Right lobe of liver (tissue), 6 donors: ENCODE data around the gene COL16A1. TPM values are rescaled to one million over a fixed set of nuclear protein-coding genes. Genes with fewer than 3 reads are reported as not detected.

Experiments used
- ATAC-seq, 4 donors: fragments of 200-7000 bp; cut with Tn5 transposase; one replicate each; pipeline ENCODE4 v1.9.1; 2020; ENCODE audit warnings: mild to moderate bottlenecking in 4 of 4, moderate library complexity in 4 of 4
- DNase-seq, 3 donors: peaks; one replicate each; pipeline ENCODE4 v3.0.0-alpha.2; 2020
- H3K27ac ChIP-seq, 3 donors: fragments of 200-600 bp; one replicate each; pipeline ENCODE4 v1.8.0; 2022
- H3K27me3 ChIP-seq, 2 donors: fragments of 200-600 bp; one replicate each; pipeline ENCODE4 v1.8.0; 2022
- H3K36me3 ChIP-seq, 4 donors: fragments of 200-600 bp; sonication (generic) in 1 of 4; one replicate each; pipeline versions ENCODE4 v1.5.1 to v1.8.0; 2017 to 2022; ENCODE audit warnings: control low read depth in 1 of 4
- H3K4me1 ChIP-seq, 4 donors: fragments of 200-600 bp; sonication (generic) in 1 of 4; one replicate each; pipeline versions ENCODE4 v1.5.1 to v1.8.0; 2017 to 2022; ENCODE audit warnings: control low read depth in 1 of 4
- H3K4me3 ChIP-seq, 3 donors: fragments of 200-600 bp; one replicate each; pipeline ENCODE4 v1.8.0; 2022
- H3K9me3 ChIP-seq, 4 donors: fragments of 200-600 bp; sonication (generic) in 1 of 4; one replicate each; pipeline versions ENCODE4 v1.5.1 to v1.8.0; 2017 to 2022; ENCODE audit warnings: control low read depth in 1 of 4
- POLR2A ChIP-seq: fragments of 450-650 bp; IDR thresholded peaks from one replicate; pipeline ENCODE4 v1.6.1; 2017; ENCODE audit warnings: antibody characterized with exemption, mild to moderate bottlenecking
- WGBS: methylation state at CpG from one replicate; pipeline ENCODE4 v1.1.6; 2018; ENCODE audit warnings: low coverage, low lambda C conversion rate; ENCODE audit not compliant: insufficient coverage; ENCODE audit errors: missing lambda C conversion rate; 5-methylcytosine and 5-hydroxymethylcytosine counted together
- intact Hi-C, 2 donors: fragments of 100-400 bp; cut with DNase I; formaldehyde crosslinking; loops; one replicate each; pipeline versions ENCODE4 v1.11.2 to v1.14.1; 2022
- total RNA-seq, 6 experiments: library from RNA; depleted of rRNA in 2 of 6; stranded (reverse); fragments of >200 nt in 2 of 6; fragmentation: NEBNext Ultra II Directional in 3 of 6; extraction: Animal tissue kit (Norgen Biotek cat#: 25700) in 3 of 6; gene quantifications; one replicate each; pipeline versions ENCODE4 v1.1.0 to v1.2.4, GENCODE V29; 2016 to 2023
- TF ChIP-seq, protein P1 (sequence below), 4 donors: fragments of 200-600 bp in 3 of 4; fragments of 450-650 bp in 1 of 4; IDR thresholded peaks; one replicate each; pipeline versions ENCODE4 v1.5.1 to v1.8.0; 2016 to 2022; ENCODE audit warnings: antibody characterized with exemption in 4 of 4, mild to moderate bottlenecking in 2 of 4
- donor health status: DM: no; HTN: yes; CAD: no.
- donor health status: DM: no; HTN: no; CAD: no.
- donor health status: DM: no; HTN: no; CAD: no.
- donor health status: DM: no; HTN: yes; CAD: no.
- donor health status: DM: no; HTN: yes; CAD: no.

The COL16A1 gene
- total RNA-seq, 6 experiments from 2014 or later = 0.73 to 3.5 (median 1.9) TPM

DNA sequence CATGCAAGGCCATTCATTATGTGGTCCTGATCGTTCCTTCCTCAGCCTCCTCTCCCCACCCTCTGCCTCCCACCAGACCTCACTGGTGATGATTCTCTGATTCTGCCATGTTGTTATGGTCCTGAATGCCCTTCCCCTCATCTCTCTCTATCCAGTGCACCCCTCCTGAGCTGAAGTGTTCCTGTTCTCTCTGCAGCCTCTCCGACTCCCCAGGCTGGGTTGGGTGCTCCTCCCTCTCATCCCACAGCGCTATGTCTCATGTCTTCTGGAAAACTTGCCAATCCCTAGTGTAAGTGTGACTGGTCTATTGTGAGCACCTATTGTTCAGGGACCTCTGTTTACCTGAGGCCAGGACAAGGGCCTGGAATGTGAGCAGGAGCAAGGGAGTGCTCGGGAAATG, 48.1 kb downstream of the COL16A1 start:
- DNase-seq = no peak
- no peak overlapping the region for H3K4me3 ChIP-seq
- no peak overlapping the region for H3K27ac ChIP-seq
- TF ChIP-seq POLR2A = no peak
- TF ChIP-seq, protein P1, sequence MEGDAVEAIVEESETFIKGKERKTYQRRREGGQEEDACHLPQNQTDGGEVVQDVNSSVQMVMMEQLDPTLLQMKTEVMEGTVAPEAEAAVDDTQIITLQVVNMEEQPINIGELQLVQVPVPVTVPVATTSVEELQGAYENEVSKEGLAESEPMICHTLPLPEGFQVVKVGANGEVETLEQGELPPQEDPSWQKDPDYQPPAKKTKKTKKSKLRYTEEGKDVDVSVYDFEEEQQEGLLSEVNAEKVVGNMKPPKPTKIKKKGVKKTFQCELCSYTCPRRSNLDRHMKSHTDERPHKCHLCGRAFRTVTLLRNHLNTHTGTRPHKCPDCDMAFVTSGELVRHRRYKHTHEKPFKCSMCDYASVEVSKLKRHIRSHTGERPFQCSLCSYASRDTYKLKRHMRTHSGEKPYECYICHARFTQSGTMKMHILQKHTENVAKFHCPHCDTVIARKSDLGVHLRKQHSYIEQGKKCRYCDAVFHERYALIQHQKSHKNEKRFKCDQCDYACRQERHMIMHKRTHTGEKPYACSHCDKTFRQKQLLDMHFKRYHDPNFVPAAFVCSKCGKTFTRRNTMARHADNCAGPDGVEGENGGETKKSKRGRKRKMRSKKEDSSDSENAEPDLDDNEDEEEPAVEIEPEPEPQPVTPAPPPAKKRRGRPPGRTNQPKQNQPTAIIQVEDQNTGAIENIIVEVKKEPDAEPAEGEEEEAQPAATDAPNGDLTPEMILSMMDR (IDR thresholded peaks at IDR 0.05) = no peak
- H3K27me3 ChIP-seq = no peaks in the 10 kb centered on the region
- no peaks in the 10 kb centered on the region for H3K9me3 ChIP-seq
- 75% methylated on average over 4 of the region's 4 CpGs for WGBS
- H3K36me3 ChIP-seq = no peaks in the 10 kb centered on the region
- ATAC-seq = no peak
- H3K4me1 ChIP-seq = no peaks in the 10 kb centered on the region
- intact Hi-C loops = no loop called here

DNA sequence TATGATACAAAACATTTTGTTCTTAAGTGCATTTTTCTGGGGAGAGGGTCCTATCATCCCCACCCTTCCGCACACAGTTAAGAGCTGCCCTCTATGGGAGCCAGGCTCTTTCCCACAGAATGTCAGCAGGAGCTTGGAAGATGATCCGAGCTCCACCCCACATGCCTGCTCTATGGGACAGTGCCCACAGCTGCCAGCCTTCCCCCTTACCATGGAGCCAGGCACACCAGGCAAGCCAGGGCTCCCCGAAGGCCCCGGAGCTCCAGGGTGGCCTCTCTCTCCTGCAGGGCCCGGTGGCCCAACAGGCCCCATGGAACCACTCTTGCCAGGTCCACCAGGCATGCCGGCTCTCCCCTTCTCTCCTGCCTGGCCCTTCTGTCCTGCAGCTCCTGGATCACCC, 48.7 kb downstream of the COL16A1 start:
- H3K4me3 ChIP-seq = no peak overlapping the region
- H3K27me3 ChIP-seq = no peaks in the 10 kb centered on the region
- H3K9me3 ChIP-seq = no peaks in the 10 kb centered on the region
- DNase-seq = no peak
- TF ChIP-seq, protein P1 (IDR thresholded peaks at IDR 0.05) = no peak
- TF ChIP-seq POLR2A = no peak
- 100% methylated on average over 1 of the region's 6 CpGs for WGBS
- no peaks in the 10 kb centered on the region for H3K36me3 ChIP-seq
- ATAC-seq = no peak
- no peaks in the 10 kb centered on the region for H3K4me1 ChIP-seq
- intact Hi-C loops = no loop called here
- H3K27ac ChIP-seq = no peak overlapping the region

DNA sequence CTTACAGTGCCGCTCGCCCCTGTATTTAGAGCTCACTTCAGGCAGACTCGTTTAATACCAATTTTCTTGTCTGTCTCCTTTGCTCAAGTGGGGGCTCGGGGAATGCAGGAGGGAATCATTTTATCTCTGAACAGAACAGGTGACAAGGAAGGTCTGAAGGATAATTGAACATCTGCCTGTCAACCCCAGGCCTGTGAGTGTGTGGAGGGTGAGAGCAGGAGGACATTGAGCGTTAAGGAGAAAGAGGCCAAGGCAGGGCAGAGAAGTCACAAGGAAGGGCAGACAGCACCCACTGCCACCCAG, 49.4 kb downstream of the COL16A1 start:
- no peaks in the 10 kb centered on the region for H3K4me1 ChIP-seq
- TF ChIP-seq, protein P1 (IDR thresholded peaks at IDR 0.05) = no peak
- no peak for TF ChIP-seq POLR2A
- H3K36me3 ChIP-seq = no peaks in the 10 kb centered on the region
- H3K27ac ChIP-seq = no peak overlapping the region
- DNase-seq = no peak
- no peaks in the 10 kb centered on the region for H3K9me3 ChIP-seq
- H3K27me3 ChIP-seq = no peaks in the 10 kb centered on the region
- H3K4me3 ChIP-seq = no peak overlapping the region
- WGBS = 89% methylated on average over 5 of the region's 5 CpGs
- intact Hi-C loops = no loop called here
- no peak for ATAC-seq

DNA sequence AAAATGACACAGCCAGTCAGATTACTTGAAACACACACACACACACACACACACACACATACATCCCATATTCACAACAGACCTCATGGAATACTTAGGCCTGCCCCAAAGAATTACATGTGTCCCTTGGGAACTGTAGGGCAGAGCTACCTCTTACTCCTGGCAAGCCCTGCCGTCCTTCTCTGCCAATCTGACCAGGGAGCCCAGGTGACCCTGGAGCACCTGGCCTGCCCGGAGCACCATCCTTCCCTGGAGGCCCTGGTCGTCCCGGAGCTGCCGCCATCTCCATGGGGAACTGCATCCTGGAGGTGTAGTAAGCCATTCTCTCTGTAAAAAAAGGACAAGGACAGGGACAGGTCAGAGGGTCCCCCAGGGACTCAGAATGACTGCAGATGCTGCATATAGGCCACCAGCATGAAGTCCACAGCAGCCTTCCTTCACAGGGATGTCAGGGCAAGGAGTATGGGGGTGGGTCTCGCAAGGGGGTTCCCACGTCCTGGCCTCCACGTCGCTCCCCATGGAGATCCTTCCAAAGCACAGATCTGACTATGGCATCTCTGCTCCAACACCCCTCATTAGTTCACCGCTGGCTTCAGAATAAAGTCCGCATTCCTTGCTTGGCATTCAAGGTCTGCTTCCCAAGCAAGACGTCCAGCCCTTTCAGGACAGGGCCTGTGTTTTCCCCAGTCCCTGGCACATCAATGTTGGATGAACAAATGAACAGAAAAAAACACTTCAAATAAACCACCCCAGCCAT, 49.9 kb downstream of the COL16A1 start:
- no peak overlapping the region for H3K4me3 ChIP-seq
- whole genome bisulfite sequencing = 78% methylated on average over 4 of the region's 12 CpGs
- H3K4me1 ChIP-seq = no peaks in the 10 kb centered on the region
- ATAC-seq (no peak), DNase-seq (no peak)
- intact Hi-C loops = no loop called here
- H3K27ac ChIP-seq = no peak overlapping the region
- TF ChIP-seq, protein P1 (IDR thresholded peaks at IDR 0.05) = no peak
- no peak for TF ChIP-seq POLR2A
- no peaks in the 10 kb centered on the region for H3K27me3 ChIP-seq
- H3K9me3 ChIP-seq = no peaks in the 10 kb centered on the region
- no peaks in the 10 kb centered on the region for H3K36me3 ChIP-seq
